Measurements from ENCODE around the gene MBD2.

Gene MBD2

DNA sequence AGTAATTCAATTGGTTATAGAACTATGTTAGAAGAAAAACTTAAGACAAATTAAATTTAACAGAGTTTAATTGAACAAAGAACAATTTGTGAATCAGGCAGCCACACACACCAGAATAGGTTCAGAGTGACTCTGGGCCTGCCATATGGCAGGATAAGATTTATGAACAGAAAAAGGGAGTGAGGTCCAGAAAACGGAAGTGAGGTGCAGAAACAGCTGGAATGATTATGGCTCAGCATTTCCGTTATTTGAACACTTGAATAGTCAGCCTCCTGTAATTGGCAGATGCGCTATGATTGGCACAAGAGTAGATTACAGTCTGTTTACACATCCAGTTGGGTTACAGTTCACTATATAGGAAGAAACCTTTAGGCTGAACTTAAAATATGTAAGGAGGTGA lies 99.0 kb downstream of the MBD2 start:
- TF ChIP-seq TCF12 (IDR thresholded peaks at IDR 0.05; ENCODE audit: low read depth): no peak
- TF ChIP-seq MAX (IDR thresholded peaks at IDR 0.05): no peak
- no peak for TF ChIP-seq CREB1 (IDR thresholded peaks at IDR 0.05; ENCODE audit: low read depth)
- TF ChIP-seq, protein P1, sequence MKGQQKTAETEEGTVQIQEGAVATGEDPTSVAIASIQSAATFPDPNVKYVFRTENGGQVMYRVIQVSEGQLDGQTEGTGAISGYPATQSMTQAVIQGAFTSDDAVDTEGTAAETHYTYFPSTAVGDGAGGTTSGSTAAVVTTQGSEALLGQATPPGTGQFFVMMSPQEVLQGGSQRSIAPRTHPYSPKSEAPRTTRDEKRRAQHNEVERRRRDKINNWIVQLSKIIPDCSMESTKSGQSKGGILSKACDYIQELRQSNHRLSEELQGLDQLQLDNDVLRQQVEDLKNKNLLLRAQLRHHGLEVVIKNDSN (IDR thresholded peaks at IDR 0.05): no peak
- TF ChIP-seq YY1 (IDR thresholded peaks at IDR 0.05; ENCODE audit: low read depth): no peak
- TF ChIP-seq CEBPB (IDR thresholded peaks at IDR 0.05): no peak
- no peak for TF ChIP-seq TAF1 (IDR thresholded peaks at IDR 0.05; ENCODE audit: low read depth)
- TF ChIP-seq NFIC (IDR thresholded peaks at IDR 0.05): no peak
- TF ChIP-seq TEAD4 (IDR thresholded peaks at IDR 0.05): no peak

- TF ChIP-seq, protein P1 (IDR thresholded peaks at IDR 0.05): peak; percentile 86
- TF ChIP-seq RAD21 (IDR thresholded peaks at IDR 0.05; ENCODE audit: low read depth) (peak; percentile 81), YY1 (IDR thresholded peaks at IDR 0.05; ENCODE audit: low read depth) (peak; percentile 77), CEBPB (IDR thresholded peaks at IDR 0.05) (no peak)
These were observed 104.9 kb downstream of the MBD2 start for GRCh38 chr18:54119524-54120019.

DNA sequence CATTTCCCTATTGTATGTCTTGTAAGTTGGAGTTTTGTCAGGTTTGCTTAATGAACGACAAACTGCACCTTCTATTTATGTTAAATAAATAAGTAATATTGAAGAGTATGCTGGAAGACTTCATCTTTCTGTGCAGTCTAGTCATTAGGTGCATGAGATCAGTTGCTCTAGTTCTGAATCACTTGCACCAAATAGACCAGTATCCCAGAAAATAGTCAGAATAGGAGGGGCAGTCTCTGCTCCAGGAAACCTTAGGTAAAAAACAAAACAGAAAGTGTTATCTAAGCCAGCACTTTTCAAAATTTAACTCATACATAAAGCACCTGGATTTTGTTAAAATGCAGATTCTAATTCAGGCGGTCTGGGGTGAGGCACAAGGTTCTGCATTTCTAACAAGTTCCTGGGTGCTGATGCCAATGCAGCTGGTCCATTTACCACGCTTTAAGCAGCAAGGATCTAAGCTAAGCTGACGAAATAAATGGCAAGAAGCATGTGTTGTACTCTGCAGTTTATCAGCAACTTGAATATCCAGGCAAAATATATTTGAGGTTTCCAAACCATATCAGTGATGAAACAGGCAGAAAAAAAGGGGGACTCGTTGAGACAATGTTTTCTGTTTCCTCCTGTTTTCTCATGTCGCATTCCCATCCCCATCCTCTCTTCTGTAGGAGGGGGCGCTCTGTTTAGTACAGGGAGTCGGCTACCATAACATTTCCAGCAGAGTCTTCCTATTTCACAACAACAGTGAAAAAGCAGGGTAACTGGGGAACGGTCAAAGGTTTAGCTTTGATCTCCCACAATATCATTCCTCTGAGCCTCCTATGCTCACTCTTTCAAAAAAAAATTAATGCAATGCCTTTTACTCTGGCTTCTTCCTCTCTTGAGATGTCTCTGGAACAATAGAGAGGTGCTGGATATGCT lies 106.4 kb downstream of the MBD2 start:
- TF ChIP-seq CEBPB (IDR thresholded peaks at IDR 0.05) (no peak), TCF12 (IDR thresholded peaks at IDR 0.05; ENCODE audit: low read depth) (no peak), NFIC (IDR thresholded peaks at IDR 0.05) (no peak), FOXM1 (IDR thresholded peaks at IDR 0.05; ENCODE audit: borderline replicate concordance, low read depth) (no peak), REST (IDR thresholded peaks at IDR 0.05; ENCODE audit: low read depth) (no peak), TEAD4 (IDR thresholded peaks at IDR 0.05) (no peak), CREB1 (IDR thresholded peaks at IDR 0.05; ENCODE audit: low read depth) (no peak), RAD21 (IDR thresholded peaks at IDR 0.05; ENCODE audit: low read depth) (no peak), EP300 (IDR thresholded peaks at IDR 0.05; ENCODE audit: borderline replicate concordance) (no peak), MAX (IDR thresholded peaks at IDR 0.05) (no peak)
- TF ChIP-seq, protein P1 (IDR thresholded peaks at IDR 0.05): no peak

DNA sequence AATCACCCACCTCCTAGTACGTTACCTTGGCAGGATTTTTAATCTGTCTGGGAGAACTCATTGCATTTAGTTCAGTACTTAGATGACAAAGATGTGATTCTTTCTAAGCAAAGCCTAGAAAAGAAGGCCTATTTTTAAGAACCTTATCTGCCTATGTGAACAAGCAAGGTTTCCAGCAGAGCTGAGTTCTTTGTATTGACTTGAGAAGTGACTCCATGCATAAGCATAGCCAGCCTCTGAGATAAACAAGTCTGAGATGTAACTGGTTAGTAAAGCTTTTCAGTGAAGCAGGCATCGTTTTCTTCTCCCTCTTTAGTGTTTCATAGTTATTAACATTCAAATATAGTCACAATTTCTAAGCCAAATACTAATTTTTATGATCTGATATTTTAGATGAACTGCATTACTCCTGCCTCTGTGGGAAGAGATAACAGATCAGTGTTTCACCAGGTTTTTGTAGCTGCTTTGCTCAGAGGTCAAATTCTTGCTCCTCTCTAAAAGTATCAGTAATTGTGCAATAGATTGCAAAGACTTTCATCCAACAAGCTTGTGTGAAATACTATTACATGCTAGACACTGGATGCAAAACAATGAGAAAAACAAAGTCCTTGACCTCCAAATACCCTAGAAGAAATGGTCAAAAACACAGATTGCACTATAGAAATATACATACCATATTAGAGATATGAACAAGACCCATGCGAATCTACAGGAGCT lies 107.8 kb downstream of the MBD2 start:
- TF ChIP-seq ZBTB7A (IDR thresholded peaks at IDR 0.05; ENCODE audit: low read depth): no peak
- TF ChIP-seq YY1 (IDR thresholded peaks at IDR 0.05; ENCODE audit: low read depth): no peak
- TF ChIP-seq MAX (IDR thresholded peaks at IDR 0.05): no peak
- no peak for TF ChIP-seq TAF1 (IDR thresholded peaks at IDR 0.05; ENCODE audit: low read depth)
- TF ChIP-seq EGR1 (IDR thresholded peaks at IDR 0.05): no peak
- TF ChIP-seq NFIC (IDR thresholded peaks at IDR 0.05): no peak
- no peak for TF ChIP-seq CREB1 (IDR thresholded peaks at IDR 0.05; ENCODE audit: low read depth)
- no peak for TF ChIP-seq CEBPB (IDR thresholded peaks at IDR 0.05)
- TF ChIP-seq EP300 (IDR thresholded peaks at IDR 0.05; ENCODE audit: borderline replicate concordance): no peak
- no peak for TF ChIP-seq TCF12 (IDR thresholded peaks at IDR 0.05; ENCODE audit: low read depth)
- TF ChIP-seq FOXM1 (IDR thresholded peaks at IDR 0.05; ENCODE audit: borderline replicate concordance, low read depth): no peak
- TF ChIP-seq TEAD4 (IDR thresholded peaks at IDR 0.05): no peak
- TF ChIP-seq, protein P1 (IDR thresholded peaks at IDR 0.05): no peak
- no peak for TF ChIP-seq REST (IDR thresholded peaks at IDR 0.05; ENCODE audit: low read depth)
- TF ChIP-seq RAD21 (IDR thresholded peaks at IDR 0.05; ENCODE audit: low read depth): no peak

Data from Ishikawa (cell line).